IPS-NIHi7 (cell line): ENCODE results near the gene PCBP4.
"Not testable (repeated sequence)": the region's sequence is repeated elsewhere in the genome, so short reads cannot be mapped to it uniquely, and the experiment has no call there.

Experiments
- DNase-seq: peaks from one replicate; pipeline ENCODE4 v3.0.0; 2012; ENCODE audit warnings: mixed read lengths; ENCODE audit errors: extremely low spot score

The PCBP4 gene

DNA sequence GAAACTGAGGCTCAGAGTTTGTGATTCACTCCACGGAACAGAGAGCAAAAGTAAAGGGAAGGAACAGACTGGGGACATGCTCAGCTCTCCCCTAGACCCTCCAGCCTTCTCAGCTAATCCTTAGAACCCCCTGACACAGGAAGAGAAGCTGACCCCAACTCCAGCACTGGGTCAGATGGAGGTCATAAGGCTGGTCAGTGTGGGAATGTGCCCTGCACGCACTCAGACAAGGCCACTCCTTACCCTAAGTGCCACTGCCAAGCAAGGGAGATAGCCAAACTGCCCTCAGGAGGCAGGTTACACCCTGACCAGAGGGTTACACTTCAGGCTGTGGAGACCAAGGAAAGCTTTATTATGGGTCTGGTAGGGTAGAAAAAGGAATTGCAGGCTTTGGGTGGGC is 27.3 kb upstream of the PCBP4 start:
- no peak for DNase-seq

- not testable (repeated sequence) for DNase-seq
Observed at GRCh38 chr3:51993657-51994056, 26.4 kb upstream of the PCBP4 start.

- DNase-seq, result no peak
Observed at GRCh38 chr3:51992017-51992682, 24.9 kb upstream of the PCBP4 start.

DNA sequence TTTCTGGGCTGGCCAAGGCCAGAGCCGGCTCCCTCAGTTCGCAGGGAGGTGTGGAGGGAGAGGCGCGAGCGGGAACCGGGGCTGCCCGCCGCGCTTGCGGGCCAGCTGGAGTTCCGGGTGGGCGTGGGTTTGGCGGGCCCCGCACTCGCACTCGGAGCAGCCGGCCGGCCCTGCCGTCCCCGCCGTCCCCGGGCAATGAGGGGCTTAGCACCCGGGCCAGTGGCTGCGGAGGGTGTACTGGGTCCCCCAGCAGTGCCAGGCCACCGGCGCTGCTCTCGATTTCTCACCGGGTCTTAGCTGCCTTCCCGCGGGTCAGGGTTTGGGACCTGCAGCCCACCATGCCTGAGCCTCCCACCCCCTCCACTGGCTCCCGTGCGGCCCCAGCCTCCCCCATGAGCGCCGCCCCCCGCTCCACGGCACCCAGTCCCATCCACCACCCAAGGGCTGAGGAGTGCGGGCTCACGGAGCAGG is 23.3 kb upstream of the PCBP4 start:
- DNase-seq, result not testable (repeated sequence)

DNA sequence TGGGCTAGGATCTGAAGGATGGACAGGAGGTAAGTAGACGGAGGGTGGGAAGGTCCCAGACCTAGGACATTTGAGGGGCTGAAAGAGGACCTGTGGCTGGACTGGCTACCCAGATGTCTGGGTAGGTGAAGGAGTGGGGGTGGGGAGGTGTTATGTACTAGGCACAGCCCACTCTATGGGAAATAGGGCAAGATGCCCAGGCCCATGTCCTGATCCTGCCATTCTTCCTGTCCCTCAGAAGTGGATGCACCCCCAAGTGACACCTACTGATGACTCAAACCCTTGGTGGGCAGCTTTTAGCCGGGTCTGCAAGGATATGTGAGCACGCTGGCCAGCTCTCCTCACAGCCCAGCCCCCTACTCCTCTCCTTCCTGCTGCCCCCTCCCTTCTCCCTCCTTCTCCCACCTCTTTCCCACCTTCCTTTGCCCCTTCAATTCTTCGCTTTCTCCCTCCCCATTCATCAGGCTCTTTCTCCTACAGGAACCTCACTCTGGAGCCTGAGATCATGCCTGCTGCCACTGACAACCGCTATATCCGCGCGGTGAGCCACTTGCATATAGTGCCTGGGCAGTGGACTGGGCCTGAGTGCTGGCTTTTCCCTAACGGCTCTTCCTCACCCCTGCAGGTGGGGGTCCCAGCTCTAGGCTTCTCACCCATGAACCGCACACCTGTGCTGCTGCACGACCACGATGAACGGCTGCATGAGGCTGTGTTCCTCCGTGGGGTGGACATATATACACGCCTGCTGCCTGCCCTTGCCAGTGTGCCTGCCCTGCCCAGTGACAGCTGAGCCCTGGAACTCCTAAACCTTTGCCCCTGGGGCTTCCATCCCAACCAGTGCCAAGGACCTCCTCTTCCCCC is 21.3 kb upstream of the PCBP4 start:
- no peak for DNase-seq

- no peak for DNase-seq
Observed at GRCh38 chr3:51987568-51987967, 20.3 kb upstream of the PCBP4 start.

- no peak for DNase-seq
Observed at GRCh38 chr3:51986010-51986947, 19.0 kb upstream of the PCBP4 start.

DNA sequence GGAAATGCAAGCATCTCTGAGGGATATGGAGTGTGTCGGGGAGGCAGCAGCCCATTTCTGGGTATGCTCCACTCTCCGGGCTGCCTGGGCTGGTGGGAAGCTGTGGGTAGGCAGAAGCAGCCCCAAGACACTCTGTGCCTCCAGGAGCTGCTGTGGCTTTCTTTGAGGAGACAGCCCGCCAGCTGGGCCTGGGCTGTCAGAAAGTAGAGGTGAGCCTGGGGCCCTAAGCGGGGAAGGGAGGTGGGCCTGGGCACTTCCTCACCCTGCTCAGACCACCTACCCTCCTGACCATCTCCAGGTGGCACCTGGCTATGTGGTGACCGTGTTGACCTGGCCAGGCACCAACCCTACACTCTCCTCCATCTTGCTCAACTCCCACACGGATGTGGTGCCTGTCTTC is 17.8 kb upstream of the PCBP4 start:
- DNase-seq, result no peak

DNA sequence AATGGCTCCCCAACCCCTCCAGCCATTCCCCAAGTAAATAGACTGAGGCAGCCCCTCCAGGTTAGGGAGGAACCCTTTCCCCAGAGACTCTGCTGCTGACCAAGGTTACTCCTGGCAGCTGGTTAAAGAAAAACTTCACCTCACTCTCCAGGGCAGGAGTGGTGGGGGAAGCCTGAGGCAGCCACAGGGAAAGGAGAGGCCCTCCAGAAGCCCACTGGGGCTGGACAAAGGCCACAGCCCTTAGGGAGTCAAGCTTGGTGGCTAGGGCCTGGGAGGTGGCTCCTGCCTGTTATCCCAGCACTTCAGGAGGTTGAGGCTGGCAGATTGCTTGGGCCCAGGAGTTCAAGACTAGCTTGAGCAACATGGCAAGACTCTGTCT is 17.0 kb upstream of the PCBP4 start:
- DNase-seq, result no peak

DNA sequence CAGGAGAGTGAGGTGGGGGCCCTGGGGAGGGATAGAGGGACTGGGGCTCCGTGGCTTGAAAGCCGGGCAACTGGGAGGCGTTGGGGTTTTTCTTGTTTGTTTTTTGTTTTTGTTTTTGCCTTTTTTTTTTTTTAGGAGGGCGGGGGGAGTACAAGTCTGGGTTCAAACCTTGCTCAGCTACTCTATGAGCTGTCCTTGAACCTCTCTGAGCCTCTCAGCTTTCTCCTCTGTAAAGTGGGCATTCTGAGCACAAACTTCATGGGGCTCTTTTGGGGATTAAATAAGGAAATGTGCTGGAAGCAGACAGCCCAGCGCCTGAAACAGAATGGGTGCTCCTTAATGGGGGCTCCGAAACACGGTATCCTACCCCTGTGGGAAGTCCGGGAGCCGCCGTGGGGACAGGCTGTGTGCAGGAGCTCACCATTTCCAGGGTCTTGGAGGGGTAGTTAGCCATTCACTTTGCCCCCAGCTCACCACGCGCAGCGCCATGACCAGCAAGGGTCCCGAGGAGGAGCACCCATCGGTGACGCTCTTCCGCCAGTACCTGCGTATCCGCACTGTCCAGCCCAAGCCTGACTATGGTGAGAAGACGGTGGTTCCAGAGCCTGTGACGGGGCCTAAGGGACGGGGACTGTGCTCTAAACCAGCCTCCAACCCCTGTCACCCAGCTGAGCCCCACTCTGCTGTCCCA is 16.5 kb upstream of the PCBP4 start:
- DNase-seq, result no peak

DNA sequence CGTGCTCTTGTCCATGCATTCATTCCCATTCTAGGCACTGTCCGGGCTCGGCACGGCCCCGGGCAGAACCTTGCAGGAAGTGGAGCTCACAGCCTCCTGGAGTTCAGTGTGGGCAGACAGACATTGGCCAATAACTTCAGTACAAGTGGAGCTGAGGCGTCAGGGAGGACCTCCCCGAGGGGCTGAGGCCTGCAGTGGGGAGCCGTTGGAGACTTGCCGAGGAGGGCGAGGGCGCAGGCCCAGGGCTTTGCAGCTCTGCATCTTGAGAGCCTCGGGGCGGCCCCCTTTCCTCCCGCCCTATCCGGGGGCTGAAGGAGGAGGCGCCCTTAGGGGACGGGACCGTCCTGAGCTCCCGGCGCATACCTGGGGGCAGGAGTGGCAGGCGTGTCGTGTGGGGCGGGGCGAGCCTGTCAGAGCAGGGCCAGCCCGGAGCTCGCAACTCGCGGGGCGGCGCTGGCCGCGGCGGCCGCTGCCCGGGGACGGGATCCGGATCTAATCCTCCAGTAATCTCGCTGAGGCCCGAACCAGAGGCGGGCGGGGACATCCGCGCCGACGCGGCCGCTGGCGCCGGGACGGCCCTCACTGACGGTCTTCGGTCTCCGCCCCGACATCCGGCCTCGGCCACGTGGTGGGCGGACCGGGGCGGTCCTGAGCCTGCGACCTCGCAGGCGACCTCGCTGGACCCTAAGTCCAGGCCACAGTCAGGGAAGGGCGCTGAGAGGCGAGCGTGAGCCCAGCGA is 15.8 kb upstream of the PCBP4 start, which contains the start of gene ACY1:
Gene ACY1 (plus strand): TSS at position 698 of the 740 bp plus-strand sequence. CDS start 530 bp downstream, outside the sequence.
- peak; percentile 92 for DNase-seq

DNA sequence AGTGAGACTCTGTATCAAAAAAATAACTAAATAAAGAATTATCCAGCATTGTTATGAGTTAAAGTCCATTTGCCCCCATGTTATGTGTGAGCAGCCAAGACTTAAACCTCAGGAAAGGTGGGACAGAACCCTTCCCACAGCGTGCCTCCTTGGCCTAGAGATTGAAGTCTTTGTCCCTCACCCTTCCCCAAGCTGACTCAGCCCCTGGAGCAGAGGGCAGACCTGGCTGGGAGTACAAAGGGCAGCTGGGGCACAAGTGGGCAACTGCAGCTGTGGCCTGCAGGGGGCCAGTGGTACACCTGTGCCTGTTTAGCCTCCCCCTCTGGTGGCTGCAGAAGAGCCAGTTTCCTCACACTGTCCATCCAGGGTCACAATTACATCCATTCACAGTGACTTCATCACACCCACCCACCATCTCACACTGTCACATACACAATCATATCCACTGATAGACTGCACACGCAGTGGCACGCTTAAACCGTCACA is 15.1 kb upstream of the PCBP4 start:
- DNase-seq, result peak; percentile 80

- no peak for DNase-seq
Observed at GRCh38 chr3:51980253-51980652, 13.0 kb upstream of the PCBP4 start.

GRCh38 chr3:51978143-51978502 is 10.9 kb upstream of the PCBP4 start:
- DNase-seq, result no peak

DNA sequence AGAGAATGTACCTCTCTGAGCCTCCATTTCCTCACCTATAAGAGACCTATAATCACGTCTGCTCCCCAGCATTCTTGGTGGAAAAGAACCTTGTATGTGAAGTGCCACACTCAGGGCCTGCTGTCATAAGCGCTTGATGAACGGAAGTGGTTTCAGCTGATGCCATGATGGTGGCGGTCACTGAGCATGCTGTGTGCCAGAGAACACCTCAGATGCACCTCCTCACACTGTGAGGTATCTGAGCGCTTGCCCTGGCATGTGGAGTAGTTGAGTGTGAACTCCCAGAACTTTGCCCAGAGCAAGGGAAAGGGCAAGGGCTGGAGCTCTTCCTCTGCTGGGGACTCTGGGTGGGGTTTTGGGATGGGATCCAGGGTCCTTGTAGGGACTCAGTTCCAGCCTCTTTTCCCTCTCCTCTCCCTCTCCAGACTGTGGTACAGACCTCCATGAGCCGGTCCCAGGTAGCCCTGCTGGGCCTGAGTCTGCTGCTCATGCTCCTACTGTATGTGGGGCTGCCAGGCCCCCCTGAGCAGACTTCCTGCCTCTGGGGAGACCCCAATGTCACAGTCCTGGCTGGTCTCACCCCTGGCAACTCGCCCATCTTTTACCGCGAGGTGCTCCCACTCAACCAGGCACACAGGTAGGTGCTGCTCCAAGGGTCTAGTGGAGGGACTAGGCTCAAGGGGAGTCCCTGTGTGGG is 10.3 kb upstream of the PCBP4 start:
- DNase-seq, result no peak

DNA sequence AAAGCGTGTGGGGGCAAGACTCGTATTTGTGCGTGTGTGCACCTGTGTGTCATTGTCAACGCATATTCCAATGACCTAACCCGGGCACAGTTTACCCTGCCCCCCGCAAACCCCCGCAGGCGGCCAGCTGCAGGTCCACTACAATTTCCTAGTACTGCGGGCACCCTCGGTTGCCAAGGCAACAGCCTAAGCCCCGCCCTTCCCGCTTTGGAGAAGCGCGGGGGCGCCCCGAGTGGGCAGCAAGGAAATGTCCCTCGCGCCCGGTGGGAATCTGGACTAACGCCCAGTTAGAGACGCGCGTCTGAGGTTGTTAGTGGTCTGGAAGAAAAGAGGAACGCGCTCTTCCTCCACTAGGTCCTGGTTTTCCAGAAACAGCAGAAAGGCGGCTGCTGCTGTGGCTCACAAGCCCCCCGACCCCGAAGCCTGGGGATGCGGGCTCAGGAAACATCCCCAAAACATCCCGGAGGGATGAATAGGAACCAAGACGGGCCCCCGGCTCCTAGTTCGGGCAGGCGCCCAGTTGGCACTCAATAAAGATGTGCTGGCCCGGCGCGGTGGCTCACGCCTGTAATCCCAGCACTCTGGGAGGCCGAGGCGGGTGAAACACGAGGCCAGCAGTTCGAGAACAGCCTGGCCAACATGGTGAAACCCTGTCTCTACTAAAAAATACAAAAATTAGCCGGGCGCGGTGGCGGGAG is 8.7 kb upstream of the PCBP4 start:
- DNase-seq, result peak; percentile 41

DNA sequence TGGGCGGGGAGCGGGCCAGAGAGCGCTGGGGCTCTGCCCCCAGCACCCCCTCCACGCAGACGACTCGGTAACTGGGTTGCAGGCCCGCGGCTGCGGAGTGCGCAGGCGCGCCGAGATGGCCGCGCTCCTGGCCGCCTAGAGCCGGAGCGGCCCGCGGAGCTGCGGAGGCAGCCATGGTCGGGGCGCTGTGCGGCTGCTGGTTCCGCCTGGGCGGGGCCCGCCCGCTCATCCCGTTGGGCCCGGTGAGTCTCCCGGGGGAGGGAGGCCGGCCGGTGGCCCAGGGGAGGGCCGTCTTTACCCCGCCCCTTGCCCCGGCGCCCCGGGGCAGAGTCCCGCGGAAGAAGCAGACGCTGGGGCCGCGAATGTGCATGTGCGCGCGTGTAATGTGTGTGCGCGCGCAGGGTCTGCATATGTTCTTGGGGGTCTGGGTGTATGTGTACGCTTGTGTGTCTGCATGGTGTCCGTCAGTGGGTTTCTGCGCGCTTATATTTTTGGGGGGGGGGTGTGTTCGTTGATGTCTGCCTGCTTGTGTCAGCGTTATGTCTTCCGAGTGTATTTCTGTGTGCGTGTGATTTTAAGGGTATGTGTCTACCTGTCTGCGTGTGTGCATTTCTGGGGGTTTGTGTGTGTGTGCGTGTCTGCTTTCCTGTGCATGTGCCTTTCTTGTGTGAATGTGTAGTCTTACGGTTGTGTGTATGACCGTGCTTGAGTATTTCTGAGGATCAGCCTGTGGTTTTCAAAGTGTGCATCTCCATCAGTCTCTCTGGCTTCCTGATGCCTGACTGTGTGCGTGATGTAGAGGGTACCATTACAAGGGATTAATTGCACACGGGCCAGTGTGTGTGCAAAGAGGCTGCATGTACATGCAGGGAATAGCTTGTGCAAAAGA is 8.0 kb upstream of the PCBP4 start, which contains the start of gene ABHD14A:
Gene ABHD14A (plus strand): TSS at position 102 of the 889 bp plus-strand sequence. CDS start 72 bp downstream, at position 174.
- peak; percentile 83 for DNase-seq
